H9 (cell line): ENCODE results near the gene ASTN2. TPM values are rescaled to one million over a fixed set of nuclear protein-coding genes. Genes with fewer than 3 reads are reported as not detected.
A peak's percentile ranks its signal among the peaks of the same experiment; 100 is the strongest.

Source experiments
- DNase-seq: peaks from one replicate; pipeline ENCODE4 v3.0.0-alpha.2; 2017
- H2AFZ ChIP-seq: one replicate; pipeline ENCODE4 v1.6.1; 2013; ENCODE audit warnings: mild to moderate bottlenecking, low read length, control low read depth, moderate library complexity
- H2AK5ac ChIP-seq: 2 replicates; pipeline ENCODE4 v1.6.1; 2013; ENCODE audit warnings: low read length, control low read depth, mixed read lengths; ENCODE audit not compliant: insufficient read length
- H2BK120ac ChIP-seq: one replicate; pipeline ENCODE4 v1.6.1; 2013; ENCODE audit warnings: low read depth, mild to moderate bottlenecking, low read length, control low read depth, inconsistent platforms; ENCODE audit not compliant: poor library complexity, severe bottlenecking
- H2BK12ac ChIP-seq: 2 replicates; pipeline ENCODE4 v1.6.1; 2013; ENCODE audit warnings: low read length, control low read depth, mixed read lengths, low read depth; ENCODE audit not compliant: insufficient read length
- H2BK15ac ChIP-seq: 2 replicates; pipeline ENCODE4 v1.6.1; 2013; ENCODE audit warnings: low read depth, low read length, control low read depth
- H2BK20ac ChIP-seq: one replicate; pipeline ENCODE4 v1.6.1; 2013; ENCODE audit warnings: low read depth, mild to moderate bottlenecking, low read length, control low read depth, inconsistent platforms; ENCODE audit not compliant: poor library complexity, severe bottlenecking
- H2BK5ac ChIP-seq: 2 replicates; pipeline ENCODE4 v1.6.1; 2013; ENCODE audit warnings: low read length, control low read depth, mixed read lengths; ENCODE audit not compliant: insufficient read length
- H3K14ac ChIP-seq: 2 replicates; pipeline ENCODE4 v1.6.1; 2013; ENCODE audit warnings: low read length, control low read depth; ENCODE audit not compliant: insufficient read depth
- H3K18ac ChIP-seq: 2 replicates; pipeline ENCODE4 v1.6.1; 2013; ENCODE audit warnings: low read depth, mild to moderate bottlenecking, mixed read lengths, low read length, control low read depth; ENCODE audit not compliant: insufficient read length
- H3K23ac ChIP-seq: 2 replicates; pipeline ENCODE4 v1.6.1; 2013; ENCODE audit warnings: low read length, control low read depth, mixed read lengths, low read depth; ENCODE audit not compliant: insufficient read length
- H3K23me2 ChIP-seq: 2 replicates; pipeline ENCODE4 v1.6.1; 2013; ENCODE audit warnings: low read depth, mild to moderate bottlenecking, mixed read lengths, low read length, control low read depth; ENCODE audit not compliant: insufficient read length, poor library complexity, severe bottlenecking
- H3K27ac ChIP-seq: 2 replicates; pipeline ENCODE4 v1.5.1; 2013; ENCODE audit warnings: low read length, control low read depth, mixed read lengths, low read depth; ENCODE audit not compliant: insufficient read length
- H3K27me3 ChIP-seq: 2 replicates; pipeline ENCODE4 v1.6.1; 2013; ENCODE audit warnings: low read length, control low read depth, inconsistent platforms; ENCODE audit not compliant: insufficient read depth
- H3K4ac ChIP-seq: 2 replicates; pipeline ENCODE4 v1.6.1; 2013; ENCODE audit warnings: low read depth, mild to moderate bottlenecking, control low read depth, inconsistent platforms, low read length, moderate library complexity
- H3K4me1 ChIP-seq: 2 replicates; pipeline ENCODE4 v1.6.1; 2013; ENCODE audit warnings: low read length, control low read depth, inconsistent platforms; ENCODE audit not compliant: insufficient read depth
- H3K4me2 ChIP-seq: 2 replicates; pipeline ENCODE4 v1.6.1; 2013; ENCODE audit warnings: low read length, control low read depth, mixed read lengths; ENCODE audit not compliant: insufficient read length, insufficient read depth
- H3K56ac ChIP-seq: 2 replicates; pipeline ENCODE4 v1.6.1; 2013; ENCODE audit warnings: low read depth, mild to moderate bottlenecking, mixed read lengths, low read length, control low read depth; ENCODE audit not compliant: insufficient read length
- H3K79me1 ChIP-seq: 2 replicates; pipeline ENCODE4 v1.6.1; 2013; ENCODE audit warnings: low read depth, mild to moderate bottlenecking, moderate library complexity, low read length, control low read depth, inconsistent platforms; ENCODE audit not compliant: insufficient read depth, poor library complexity, severe bottlenecking
- H3K79me2 ChIP-seq: 2 replicates; pipeline ENCODE4 v1.6.1; 2013; ENCODE audit warnings: low read length, control low read depth, inconsistent platforms; ENCODE audit not compliant: insufficient read depth
- H3K9ac ChIP-seq: 2 replicates; pipeline ENCODE4 v1.6.1; 2013; ENCODE audit warnings: low read length, control low read depth, mixed read lengths; ENCODE audit not compliant: insufficient read length; ENCODE audit errors: extremely low read depth
- H3K9me3 ChIP-seq: one replicate; pipeline ENCODE4 v1.6.1; 2013; ENCODE audit warnings: low read depth, low read length, inconsistent platforms; ENCODE audit not compliant: control insufficient read depth
- H3T11ph ChIP-seq: one replicate; pipeline ENCODE4 v1.6.1; 2013; ENCODE audit warnings: mild to moderate bottlenecking, low read length, control low read depth, inconsistent platforms
- H4K20me1 ChIP-seq: one replicate; pipeline ENCODE4 v1.6.1; 2013; ENCODE audit not compliant: control insufficient read depth, insufficient read length, insufficient read depth
- H4K5ac ChIP-seq: 2 replicates; pipeline ENCODE4 v1.6.1; 2013; ENCODE audit warnings: low read depth, mild to moderate bottlenecking, mixed read lengths, low read length, control low read depth; ENCODE audit not compliant: insufficient read length
- H4K8ac ChIP-seq: replicated peaks from 2 replicates; pipeline ENCODE4 v1.6.1; 2013; ENCODE audit warnings: low read length, control low read depth, mixed read lengths, low read depth; ENCODE audit not compliant: insufficient read length
- H4K91ac ChIP-seq: 2 replicates; pipeline ENCODE4 v1.6.1; 2013; ENCODE audit warnings: low read depth, mild to moderate bottlenecking, moderate library complexity, mixed read lengths, low read length, control low read depth; ENCODE audit not compliant: insufficient read length
- H3K27ac Mint-ChIP-seq, 3 experiments: 2 replicates in 2 of 3; 3 replicates in 1 of 3; pipeline ENCODE4 v1.8.0; 2020 to 2021; ENCODE audit warnings: mixed read lengths in 3 of 3, mild to moderate bottlenecking in 1 of 3, moderate library complexity in 1 of 3
- H3K27me3 Mint-ChIP-seq: 2 replicates; pipeline ENCODE4 v1.8.0; 2021; ENCODE audit warnings: low read depth, mild to moderate bottlenecking, moderate library complexity, mixed read lengths
- H3K36me3 Mint-ChIP-seq, 3 experiments: 2 replicates in 2 of 3; 3 replicates in 1 of 3; pipeline ENCODE4 v1.8.0; 2020 to 2021; ENCODE audit warnings: low read depth in 3 of 3, mixed read lengths in 3 of 3; ENCODE audit not compliant: insufficient read depth in 1 of 3
- H3K4me1 Mint-ChIP-seq, 2 experiments: 2 replicates each; pipeline ENCODE4 v1.8.0; 2020; ENCODE audit warnings: mixed read lengths in 2 of 2
- H3K4me3 Mint-ChIP-seq, 2 experiments: 2 replicates in 1 of 2; 3 replicates in 1 of 2; pipeline ENCODE4 v1.8.0; 2020 to 2021; ENCODE audit warnings: mild to moderate bottlenecking in 2 of 2, mixed read lengths in 2 of 2, moderate library complexity in 1 of 2
- H3K9me3 Mint-ChIP-seq, 2 experiments: 2 replicates in 1 of 2; 3 replicates in 1 of 2; pipeline ENCODE4 v1.8.0; 2020; ENCODE audit warnings: mild to moderate bottlenecking in 2 of 2, mixed read lengths in 2 of 2, moderate library complexity in 1 of 2
- CTCF ChIP-seq: fragments of 200-600 bp; sonication (generic); conservative IDR thresholded peaks from 3 replicates; pipeline ENCODE4 v1.8.0; 2021; ENCODE audit warnings: antibody characterized with exemption, mild to moderate bottlenecking
- WGBS: extraction: QIAGEN DNeasy Blood & Tissue Kit; methylation state at CpG from one replicate; pipeline ENCODE4 v1.1.7; 2013; ENCODE audit warnings: missing lambda C conversion rate, low lambda C conversion rate, mixed read lengths; ENCODE audit not compliant: insufficient read length; ENCODE audit errors: extremely low coverage; 5-methylcytosine and 5-hydroxymethylcytosine counted together
- total RNA-seq: library from RNA; stranded (reverse); gene quantifications from 2 replicates; pipeline ENCODE4 v1.2.1, GENCODE V29; 2021

ASTN2 gene
- total RNA-seq, 1 experiment from 2014 or later = 9.7 TPM

DNA sequence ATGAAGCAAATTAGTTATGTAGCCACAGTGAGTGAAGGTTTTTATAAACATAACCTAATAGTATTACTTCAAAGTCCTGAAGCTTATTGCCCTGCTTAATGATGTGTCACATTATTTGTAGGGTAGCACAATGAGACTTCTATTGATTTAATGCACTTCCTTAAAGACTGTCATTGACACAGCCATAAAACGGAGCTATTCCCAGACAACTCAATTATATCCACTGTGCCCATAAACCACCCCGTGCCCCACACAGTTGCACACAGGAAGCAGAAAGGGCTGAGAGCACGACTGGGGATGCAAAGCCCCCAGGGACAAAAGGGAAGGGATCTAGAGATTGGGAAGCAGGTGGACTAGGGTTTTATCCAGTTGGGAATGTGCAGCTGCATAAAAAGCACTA lies 690.7 kb downstream of the ASTN2 start:
- no peak for DNase-seq
- Histone ChIP-seq H3K23ac (no peak overlapping the region), H2BK12ac (no peak overlapping the region), H3K18ac (no peak overlapping the region), H3K56ac (no peak overlapping the region), H3K9me3 (no peaks in the 10 kb centered on the region), H3K27ac (no peak overlapping the region), H3K4ac (no peak overlapping the region), H3K79me1 (no peaks in the 10 kb centered on the region), H3T11ph (no peak overlapping the region), H3K4me2 (no peak overlapping the region), H2BK5ac (no peak overlapping the region), H4K20me1 (no peaks in the 10 kb centered on the region), H3K23me2 (no peaks in the 10 kb centered on the region), H3K4me1 (0 out of 2 replicates have a peak, but pooled peaks cover 3% of the 10 kb centered on the region), H3K27me3 (no peaks in the 10 kb centered on the region), H3K9ac (no peak overlapping the region), H4K5ac (no peak overlapping the region), H3K79me2 (no peaks in the 10 kb centered on the region), H2BK120ac (no peak overlapping the region), H2BK15ac (no peak overlapping the region), H2AFZ (no peak overlapping the region), H3K14ac (no peak overlapping the region), H2AK5ac (no peak overlapping the region), H4K8ac (no peak overlapping the region), H4K91ac (no peak overlapping the region), H2BK20ac (no peak overlapping the region)
- peaks cover 3% of the 10 kb centered on the region for H3K27me3 Mint-ChIP-seq
- H3K36me3 Mint-ChIP-seq = peaks cover 0 to under 1% (median 0%) of the 10 kb centered on the region in 3 experiments; a peak in 2 of 7 replicates
- H3K27ac Mint-ChIP-seq = peak overlapping the region in 1 of 3 experiments; percentile 64; a peak in 1 of 7 replicates
- no CpG with 5 or more reads among the region's 3 CpGs for WGBS
- no peaks in the 10 kb centered on the region for H3K9me3 Mint-ChIP-seq
- TF ChIP-seq CTCF = no peak
- no peak overlapping the region for H3K4me3 Mint-ChIP-seq
- peaks cover 26 to 28% of the 10 kb centered on the region in 2 experiments for H3K4me1 Mint-ChIP-seq
